CD4-positive, CD25-positive, alpha-beta regulatory T cell (primary cell): Measurements from ENCODE around the gene HK3. TPM values are rescaled to one million over a fixed set of nuclear protein-coding genes. Genes with fewer than 3 reads are reported as not detected.

ENCODE experiments used
- ATAC-seq, 2 donors: fragments of 150-1000 bp; cut with Tn5 transposase; one replicate each; pipeline ENCODE4 v1.10.0; 2021; ENCODE audit warnings: low read depth in 2 of 2, moderate number of reproducible peaks in 2 of 2, moderate library complexity in 1 of 2
- DNase-seq, 3 donors: peaks; one replicate each; pipeline versions ENCODE4 v3.0.0 to v3.0.0-alpha.2; 2012 to 2022; ENCODE audit warnings: mixed read lengths in 1 of 3
- H3K27ac ChIP-seq: one replicate; pipeline ENCODE4 v1.7.0; 2013; ENCODE audit warnings: mild to moderate bottlenecking, low read length; ENCODE audit not compliant: insufficient read depth, poor library complexity, severe bottlenecking
- H3K27me3 ChIP-seq: one replicate; pipeline ENCODE4 v1.7.0; 2013; ENCODE audit warnings: low read length; ENCODE audit not compliant: control insufficient read depth, insufficient read depth
- H3K36me3 ChIP-seq: one replicate; pipeline ENCODE4 v1.7.0; 2013; ENCODE audit warnings: mild to moderate bottlenecking, low read length, moderate library complexity; ENCODE audit not compliant: control insufficient read depth, insufficient read depth
- H3K4me1 ChIP-seq: 2 replicates; pipeline ENCODE4 v1.7.0; 2013; ENCODE audit warnings: mild to moderate bottlenecking, low read length; ENCODE audit not compliant: insufficient read depth, control insufficient read depth, poor library complexity, severe bottlenecking
- H3K4me3 ChIP-seq: one replicate; pipeline ENCODE4 v1.7.0; 2013; ENCODE audit warnings: low read depth, mild to moderate bottlenecking, low read length, moderate library complexity
- H3K9me3 ChIP-seq, 2 experiments: 1 replicate in 1 of 2; 2 replicates in 1 of 2; pipeline ENCODE4 v1.7.0; 2013; ENCODE audit warnings: low read length in 2 of 2, mild to moderate bottlenecking in 1 of 2, moderate library complexity in 1 of 2; ENCODE audit not compliant: control insufficient read depth in 2 of 2
- H3K27ac Mint-ChIP-seq, 3 donors: one replicate each; pipeline ENCODE4 v1.8.0; 2020 to 2022; ENCODE audit warnings: mild to moderate bottlenecking in 3 of 3, mixed read lengths in 3 of 3, moderate library complexity in 2 of 3
- H3K27me3 Mint-ChIP-seq: one replicate; pipeline ENCODE4 v1.8.0; 2022; ENCODE audit warnings: mild to moderate bottlenecking, mixed read lengths
- H3K36me3 Mint-ChIP-seq: one replicate; pipeline ENCODE4 v1.8.0; 2020; ENCODE audit warnings: mixed read lengths
- H3K4me1 Mint-ChIP-seq, 4 donors: one replicate each; pipeline ENCODE4 v1.8.0; 2020 to 2022; ENCODE audit warnings: mixed read lengths in 4 of 4, mild to moderate bottlenecking in 1 of 4
- H3K4me3 Mint-ChIP-seq, 4 donors: one replicate each; pipeline ENCODE4 v1.8.0; 2020 to 2022; ENCODE audit warnings: mild to moderate bottlenecking in 4 of 4, mixed read lengths in 4 of 4, moderate library complexity in 3 of 4
- H3K9me3 Mint-ChIP-seq, 7 donors: one replicate each; pipeline ENCODE4 v1.8.0; 2020 to 2022; ENCODE audit warnings: mixed read lengths in 7 of 7, mild to moderate bottlenecking in 3 of 7, moderate library complexity in 2 of 7
- polyA plus RNA-seq, 4 donors: library from polyadenylated mRNA; unstranded; fragments of 300-500 nt; fragmentation: Illumina TruSeq; gene quantifications; one replicate each; pipeline ENCODE4 v1.2.3, GENCODE V29; 2021
- total RNA-seq: library from RNA; stranded (reverse); gene quantifications from one replicate; pipeline ENCODE4 v1.2.3, GENCODE V29; 2022

HK3 gene
- total and polyA plus RNA-seq, 5 donors from 2014 or later: 0.09 to 0.33 (median 0.23) TPM; not detected in 1

- no peaks in the 10 kb centered on the region for H3K4me1 ChIP-seq
- H3K9me3 ChIP-seq: no peaks in the 10 kb centered on the region
- no peak overlapping the region for H3K4me3 ChIP-seq
- no peaks in the 10 kb centered on the region for H3K27me3 ChIP-seq
- no peaks in the 10 kb centered on the region for H3K36me3 Mint-ChIP-seq
- no peak overlapping the region for H3K27ac Mint-ChIP-seq
- no peaks in the 10 kb centered on the region for H3K4me1 Mint-ChIP-seq
- DNase-seq (no peak), ATAC-seq (no peak)
- no peaks in the 10 kb centered on the region for H3K9me3 Mint-ChIP-seq
- no peak overlapping the region for H3K27ac ChIP-seq
- no peak overlapping the region for H3K4me3 Mint-ChIP-seq
- H3K27me3 Mint-ChIP-seq: peaks cover 16% of the 10 kb centered on the region
- no peaks in the 10 kb centered on the region for H3K36me3 ChIP-seq
Measured at GRCh38 chr5:176844281-176844680, 54.9 kb downstream of the HK3 start.

GRCh38 chr5:176843673-176844072 lies 55.5 kb downstream of the HK3 start:
- ATAC-seq (no peak), DNase-seq (no peak)
- Histone ChIP-seq H3K27me3 (no peaks in the 10 kb centered on the region), H3K27ac (no peak overlapping the region), H3K9me3 (no peaks in the 10 kb centered on the region), H3K4me1 (no peaks in the 10 kb centered on the region), H3K4me3 (no peak overlapping the region), H3K36me3 (no peaks in the 10 kb centered on the region)
- Mint-ChIP-seq H3K27ac (no peak overlapping the region), H3K27me3 (peaks cover 16% of the 10 kb centered on the region), H3K36me3 (no peaks in the 10 kb centered on the region), H3K4me1 (no peaks in the 10 kb centered on the region), H3K9me3 (peaks cover 0 to 1% (median 0%) of the 10 kb centered on the region in 7 donors), H3K4me3 (no peak overlapping the region)

- Histone ChIP-seq H3K36me3 (no peaks in the 10 kb centered on the region), H3K4me3 (no peak overlapping the region), H3K9me3 (no peaks in the 10 kb centered on the region), H3K4me1 (no peaks in the 10 kb centered on the region), H3K27ac (no peak overlapping the region), H3K27me3 (no peaks in the 10 kb centered on the region)
- Mint-ChIP-seq H3K9me3 (peaks cover 0 to 6% (median 0%) of the 10 kb centered on the region in 7 donors), H3K27me3 (peaks cover 8% of the 10 kb centered on the region), H3K4me3 (no peak overlapping the region), H3K36me3 (no peaks in the 10 kb centered on the region), H3K27ac (no peak overlapping the region), H3K4me1 (no peaks in the 10 kb centered on the region)
- peak; percentile 30 to 66 (median 63) for DNase-seq
- ATAC-seq: peak in 1 of 2 donors; percentile 60
Measured at GRCh38 chr5:176837707-176838115, 61.4 kb downstream of the HK3 start.

- H3K27ac ChIP-seq: no peak overlapping the region
Measured at GRCh38 chr5:176836811-176837706, 62.1 kb downstream of the HK3 start.

GRCh38 chr5:176835918-176836317 lies 63.2 kb downstream of the HK3 start:
- no peak for DNase-seq
- no peaks in the 10 kb centered on the region for H3K36me3 Mint-ChIP-seq
- no peaks in the 10 kb centered on the region for H3K27me3 ChIP-seq
- no peaks in the 10 kb centered on the region for H3K36me3 ChIP-seq
- no peaks in the 10 kb centered on the region for H3K4me1 Mint-ChIP-seq
- H3K4me3 Mint-ChIP-seq: no peak overlapping the region
- H3K27me3 Mint-ChIP-seq: peaks cover 8% of the 10 kb centered on the region
- H3K4me3 ChIP-seq: no peak overlapping the region
- no peak overlapping the region for H3K27ac ChIP-seq
- ATAC-seq: no peak
- H3K27ac Mint-ChIP-seq: no peak overlapping the region
- H3K9me3 Mint-ChIP-seq: peaks cover 0 to 6% (median 0%) of the 10 kb centered on the region in 7 donors
- H3K4me1 ChIP-seq: no peaks in the 10 kb centered on the region
- H3K9me3 ChIP-seq: no peaks in the 10 kb centered on the region

More at GRCh38 chr5:176836811-176837706, 62.1 kb downstream of the HK3 start:
- no peak overlapping the region for H3K27ac Mint-ChIP-seq
- H3K27me3 ChIP-seq: no peaks in the 10 kb centered on the region
- H3K27me3 Mint-ChIP-seq: peaks cover 8% of the 10 kb centered on the region
- no peak overlapping the region for H3K4me3 ChIP-seq
- H3K4me1 Mint-ChIP-seq: no peaks in the 10 kb centered on the region
- no peaks in the 10 kb centered on the region for H3K36me3 ChIP-seq
- no peaks in the 10 kb centered on the region for H3K9me3 ChIP-seq
- H3K4me1 ChIP-seq: no peaks in the 10 kb centered on the region
- peaks cover 0 to 6% (median 0%) of the 10 kb centered on the region in 7 donors for H3K9me3 Mint-ChIP-seq
- no peak for DNase-seq
- no peak overlapping the region for H3K4me3 Mint-ChIP-seq
- ATAC-seq: no peak
- H3K36me3 Mint-ChIP-seq: no peaks in the 10 kb centered on the region

- Mint-ChIP-seq H3K27ac (no peak overlapping the region), H3K4me1 (no peaks in the 10 kb centered on the region), H3K4me3 (no peak overlapping the region), H3K9me3 (peaks cover 0 to 6% (median 0%) of the 10 kb centered on the region in 7 donors), H3K36me3 (no peaks in the 10 kb centered on the region), H3K27me3 (peaks cover 4% of the 10 kb centered on the region)
- no peak for ATAC-seq
- Histone ChIP-seq H3K36me3 (no peaks in the 10 kb centered on the region), H3K4me3 (no peak overlapping the region), H3K9me3 (no peaks in the 10 kb centered on the region), H3K4me1 (no peaks in the 10 kb centered on the region), H3K27ac (no peak overlapping the region), H3K27me3 (no peaks in the 10 kb centered on the region)
- DNase-seq: no peak
Measured at GRCh38 chr5:176833286-176833685, 65.9 kb downstream of the HK3 start.

- H3K36me3 Mint-ChIP-seq: no peaks in the 10 kb centered on the region
- H3K4me3 ChIP-seq: no peak overlapping the region
- H3K27me3 ChIP-seq: no peaks in the 10 kb centered on the region
- H3K4me1 Mint-ChIP-seq: no peaks in the 10 kb centered on the region
- no peaks in the 10 kb centered on the region for H3K4me1 ChIP-seq
- H3K9me3 ChIP-seq: no peaks in the 10 kb centered on the region
- DNase-seq (no peak), ATAC-seq (no peak)
- H3K27ac ChIP-seq: no peak overlapping the region
- no peak overlapping the region for H3K4me3 Mint-ChIP-seq
- peaks cover 0 to 6% (median 0%) of the 10 kb centered on the region in 7 donors for H3K9me3 Mint-ChIP-seq
- no peak overlapping the region for H3K27ac Mint-ChIP-seq
- no peaks in the 10 kb centered on the region for H3K36me3 ChIP-seq
- H3K27me3 Mint-ChIP-seq: peaks cover 4% of the 10 kb centered on the region
Measured at GRCh38 chr5:176832162-176832561, 67.0 kb downstream of the HK3 start.

GRCh38 chr5:176831425-176831824 lies 67.7 kb downstream of the HK3 start:
- Histone ChIP-seq H3K4me3 (no peak overlapping the region), H3K9me3 (no peaks in the 10 kb centered on the region), H3K4me1 (no peaks in the 10 kb centered on the region), H3K36me3 (no peaks in the 10 kb centered on the region), H3K27me3 (no peaks in the 10 kb centered on the region), H3K27ac (no peak overlapping the region)
- Mint-ChIP-seq H3K4me3 (no peak overlapping the region), H3K27ac (no peak overlapping the region), H3K36me3 (no peaks in the 10 kb centered on the region), H3K4me1 (no peaks in the 10 kb centered on the region), H3K9me3 (peaks cover 0 to 6% (median 0%) of the 10 kb centered on the region in 7 donors), H3K27me3 (peaks cover 4% of the 10 kb centered on the region)
- no peak for DNase-seq
- ATAC-seq: no peak
